ENCODE data around the gene CDH24. TPM values are rescaled to one million over a fixed set of nuclear protein-coding genes. Genes with fewer than 3 reads are reported as not detected.
A peak's percentile ranks its signal among the peaks of the same experiment; 100 is the strongest.

The CDH24 gene
- total RNA-seq, 1 donor from 2014 or later, result 5.9 TPM

GRCh38 chr14:23097786-23098185 is 40.5 kb upstream of the CDH24 start:
- TF ChIP-seq, protein P1, sequence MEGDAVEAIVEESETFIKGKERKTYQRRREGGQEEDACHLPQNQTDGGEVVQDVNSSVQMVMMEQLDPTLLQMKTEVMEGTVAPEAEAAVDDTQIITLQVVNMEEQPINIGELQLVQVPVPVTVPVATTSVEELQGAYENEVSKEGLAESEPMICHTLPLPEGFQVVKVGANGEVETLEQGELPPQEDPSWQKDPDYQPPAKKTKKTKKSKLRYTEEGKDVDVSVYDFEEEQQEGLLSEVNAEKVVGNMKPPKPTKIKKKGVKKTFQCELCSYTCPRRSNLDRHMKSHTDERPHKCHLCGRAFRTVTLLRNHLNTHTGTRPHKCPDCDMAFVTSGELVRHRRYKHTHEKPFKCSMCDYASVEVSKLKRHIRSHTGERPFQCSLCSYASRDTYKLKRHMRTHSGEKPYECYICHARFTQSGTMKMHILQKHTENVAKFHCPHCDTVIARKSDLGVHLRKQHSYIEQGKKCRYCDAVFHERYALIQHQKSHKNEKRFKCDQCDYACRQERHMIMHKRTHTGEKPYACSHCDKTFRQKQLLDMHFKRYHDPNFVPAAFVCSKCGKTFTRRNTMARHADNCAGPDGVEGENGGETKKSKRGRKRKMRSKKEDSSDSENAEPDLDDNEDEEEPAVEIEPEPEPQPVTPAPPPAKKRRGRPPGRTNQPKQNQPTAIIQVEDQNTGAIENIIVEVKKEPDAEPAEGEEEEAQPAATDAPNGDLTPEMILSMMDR (IDR thresholded peaks at IDR 0.05), result no peak
- Histone ChIP-seq H3K27me3 (no peaks in the 10 kb centered on the region), H3K4me3 (no peak overlapping the region), H3K36me3 (peaks cover 10 to 26% of the 10 kb centered on the region in 2 donors), H3K9me3 (no peaks in the 10 kb centered on the region), H3K4me1 (peaks cover 0 to 18% of the 10 kb centered on the region in 2 donors), H3K27ac (no peak overlapping the region)
- intact Hi-C loops (cut with DNase I), result loop anchor here (5.0 kb wide), 2 partner anchors 190 to 225 kb away; partner anchors contain the start of genes HOMEZ and LRP10
- peak in 1 of 2 donors; percentile 35 for DNase-seq (ENCODE audit: low spot score in 2 of 2)

- TF ChIP-seq, protein P1 (IDR thresholded peaks at IDR 0.05), result no peak
- peak within 1 kb of the TSS; percentile 78 to 86 for H3K4me3 ChIP-seq
- peaks cover 0 to 22% of the 10 kb centered on the region in 2 donors for H3K4me1 ChIP-seq
- H3K9me3 ChIP-seq, result no peaks in the 10 kb centered on the region
- H3K27me3 ChIP-seq, result no peaks in the 10 kb centered on the region
- DNase-seq (ENCODE audit: low spot score in 2 of 2), result peak; percentile 99 to 100
- intact Hi-C loops (cut with DNase I), result loop anchor here (1.0 to 5.0 kb wide), 6 partner anchors 25 to 223 kb away; partner anchors contain the start of genes HOMEZ and LRP10
- H3K36me3 ChIP-seq, result peaks cover 19 to 40% of the 10 kb centered on the region in 2 donors
- H3K27ac ChIP-seq, result peak within 1 kb of the TSS; percentile 97 to 98
These were observed 38.1 kb upstream of the CDH24 start, which contains the start of gene C14orf119 for GRCh38 chr14:23095196-23096108. C14orf119 (plus strand) TSS chr14:23095505; CDS start chr14:23097659, 2,154 bp downstream.

DNA sequence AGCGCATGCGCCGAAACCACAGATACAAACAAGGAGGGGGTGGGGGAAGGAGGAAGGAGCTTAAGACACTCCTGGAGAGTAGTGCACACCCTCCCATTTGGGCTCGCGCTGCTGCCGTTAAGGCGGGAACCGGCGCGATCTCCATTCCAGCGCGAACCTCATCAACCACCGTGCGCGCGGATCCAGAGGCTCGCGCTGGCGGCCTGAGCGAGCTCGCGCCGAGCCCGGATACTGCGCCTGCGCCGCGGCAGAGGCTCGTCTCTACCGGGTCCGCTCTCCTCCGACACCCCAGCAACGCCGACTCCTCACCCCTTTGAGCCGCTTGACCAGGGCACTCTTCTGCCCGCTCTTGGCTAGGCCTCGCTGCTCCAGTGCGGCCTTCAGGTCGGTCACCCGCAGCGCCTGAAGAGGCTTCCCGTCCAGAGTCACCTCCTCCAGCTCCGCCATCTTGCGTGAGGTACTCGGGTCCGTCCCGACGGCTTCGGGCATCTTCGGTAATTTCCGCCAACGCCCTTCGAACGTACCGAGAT is 37.4 kb upstream of the CDH24 start, which contains the start of gene ACIN1:
Gene ACIN1 (minus strand): TSS at position 471 of the 530 bp plus-strand sequence. CDS start 24 bp downstream, at position 447.
- peaks cover 26 to 48% of the 10 kb centered on the region in 2 donors for H3K36me3 ChIP-seq
- DNase-seq (ENCODE audit: low spot score in 2 of 2), result peak; percentile 23 to 84
- TF ChIP-seq, protein P1 (IDR thresholded peaks at IDR 0.05), result no peak
- intact Hi-C loops (cut with DNase I), result loop anchor here (1.0 to 5.0 kb wide), 6 partner anchors 24 to 222 kb away; partner anchors contain the start of genes HOMEZ and LRP10
- H3K27me3 ChIP-seq, result no peaks in the 10 kb centered on the region
- H3K9me3 ChIP-seq, result no peaks in the 10 kb centered on the region
- peak within 1 kb of the TSS; percentile 78 to 86 for H3K4me3 ChIP-seq
- H3K4me1 ChIP-seq, result peaks cover 0 to 22% of the 10 kb centered on the region in 2 donors
- peak within 1 kb of the TSS; percentile 97 to 98 for H3K27ac ChIP-seq

DNA sequence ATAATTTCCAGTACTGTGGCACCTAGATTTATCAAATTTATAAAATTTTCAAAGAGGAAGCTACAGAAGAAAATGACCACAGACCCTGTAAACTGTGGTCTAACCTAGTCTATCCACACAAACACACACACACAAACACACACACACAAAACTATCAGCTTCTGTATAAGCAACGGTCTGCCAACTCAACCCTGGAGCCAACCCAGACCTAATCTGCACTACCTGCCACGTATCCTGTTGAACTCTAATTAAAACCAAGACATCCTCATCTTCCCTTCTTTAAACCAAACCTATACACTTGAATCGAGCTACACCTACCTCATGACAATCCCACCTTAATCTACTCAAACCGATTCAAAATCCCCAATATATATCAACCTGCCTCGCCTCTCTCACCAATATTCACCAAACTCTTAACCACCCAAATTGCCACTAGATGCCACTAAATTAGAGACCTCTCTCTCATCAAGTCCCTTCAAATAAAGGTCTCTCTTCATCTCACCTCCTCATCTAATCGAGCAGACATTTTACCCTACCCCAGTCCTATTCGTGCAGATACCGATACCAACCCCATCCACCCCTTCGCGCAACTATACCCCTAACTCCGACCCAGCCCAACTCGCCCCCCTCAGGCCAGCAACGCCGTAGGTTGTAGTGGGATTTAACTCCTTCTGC is 36.8 kb upstream of the CDH24 start:
- DNase-seq (ENCODE audit: low spot score in 2 of 2), result peak in 1 of 2 donors; percentile 51
- Histone ChIP-seq H3K27ac (peak overlapping the region; percentile 96 to 97), H3K27me3 (no peaks in the 10 kb centered on the region), H3K4me1 (peaks cover 0 to 22% of the 10 kb centered on the region in 2 donors), H3K4me3 (peak overlapping the region; percentile 78), H3K36me3 (peaks cover 31 to 50% of the 10 kb centered on the region in 2 donors), H3K9me3 (no peaks in the 10 kb centered on the region)
- TF ChIP-seq, protein P1 (IDR thresholded peaks at IDR 0.05), result peak in 1 of 3 experiments; percentile 3
- intact Hi-C loops (cut with DNase I), result loop anchor here (2.0 kb wide), 3 partner anchors 23 to 207 kb away; no protein-coding TSS in a partner anchor

- Histone ChIP-seq H3K27ac (no peak overlapping the region), H3K4me1 (peaks cover 0 to 22% of the 10 kb centered on the region in 2 donors)
These were observed 36.2 kb upstream of the CDH24 start for GRCh38 chr14:23093526-23093925.

More at GRCh38 chr14:23093526-23093925, 36.2 kb upstream of the CDH24 start:
- Histone ChIP-seq H3K4me3 (peak overlapping the region; percentile 78), H3K36me3 (peaks cover 31 to 50% of the 10 kb centered on the region in 2 donors), H3K9me3 (no peaks in the 10 kb centered on the region), H3K27me3 (no peaks in the 10 kb centered on the region)
- DNase-seq (ENCODE audit: low spot score in 2 of 2), result no peak
- TF ChIP-seq, protein P1 (IDR thresholded peaks at IDR 0.05), result no peak
- intact Hi-C loops (cut with DNase I), result no loop called here
